AG09309 (cell line): Measurements from ENCODE around the gene DENND11.

ENCODE experiments used
- DNase-seq: peaks from one replicate; pipeline ENCODE4 v3.0.0-alpha.2; 2010; ENCODE audit warnings: low read depth
- H3K4me3 ChIP-seq: 2 replicates; pipeline ENCODE4 v1.5.1; 2011; ENCODE audit warnings: mild to moderate bottlenecking, low read depth, low read length, moderate library complexity; ENCODE audit not compliant: control insufficient read depth
- CTCF ChIP-seq: IDR thresholded peaks from 2 replicates; pipeline ENCODE4 v1.5.1; 2011; ENCODE audit warnings: mild to moderate bottlenecking, low read depth, low read length, inconsistent platforms; ENCODE audit not compliant: insufficient read depth, control insufficient read depth; ENCODE audit errors: missing control alignments

The DENND11 gene

GRCh38 chr7:141664450-141664849, 37.5 kb downstream of the DENND11 start:
- no peak for DNase-seq
- no peak overlapping the region for H3K4me3 ChIP-seq
- TF ChIP-seq CTCF: no peak

GRCh38 chr7:141663081-141663849, 38.7 kb downstream of the DENND11 start:
- no peak for TF ChIP-seq CTCF
- no peak overlapping the region for H3K4me3 ChIP-seq
- DNase-seq: no peak

- H3K4me3 ChIP-seq: no peak overlapping the region
- no peak for DNase-seq
- no peak for TF ChIP-seq CTCF
These were observed 41.7 kb downstream of the DENND11 start for GRCh38 chr7:141660259-141660658.

DNA sequence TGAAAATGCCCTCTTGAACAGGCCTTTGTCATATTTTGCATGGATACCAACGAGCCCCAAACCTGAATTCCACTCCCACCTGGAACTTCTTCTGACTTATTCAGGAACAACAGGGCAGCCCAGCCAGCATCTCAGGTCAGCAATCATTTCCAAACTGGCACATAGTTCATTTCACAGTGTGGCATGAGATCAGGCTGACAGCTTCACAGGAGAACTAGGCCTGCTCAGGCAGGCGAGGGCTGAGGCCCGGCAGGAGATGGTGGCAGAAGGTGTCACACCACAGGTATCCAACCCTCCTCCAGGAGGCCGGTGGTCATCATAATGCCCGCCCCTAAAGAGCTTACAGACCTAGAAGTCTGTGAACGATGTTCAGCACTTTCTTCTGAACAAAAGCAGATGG, 42.5 kb downstream of the DENND11 start:
- TF ChIP-seq CTCF: no peak

GRCh38 chr7:141654551-141654950, 47.4 kb downstream of the DENND11 start:
- peak; percentile 74 for TF ChIP-seq CTCF
- no peak overlapping the region for H3K4me3 ChIP-seq
- DNase-seq: peak; percentile 10

More for the DNA sequence above, 42.5 kb downstream of the DENND11 start:
- H3K4me3 ChIP-seq: no peak overlapping the region
- DNase-seq: no peak

GRCh38 chr7:141652691-141653090, 49.3 kb downstream of the DENND11 start:
- DNase-seq: no peak
- no peak for TF ChIP-seq CTCF
- no peak overlapping the region for H3K4me3 ChIP-seq
